ENCODE results near the gene RAB28.

- TF ChIP-seq CTCF (IDR thresholded peaks at IDR 0.05): no peak
- TF ChIP-seq POLR2A (IDR thresholded peaks at IDR 0.05): no peak
Observed at GRCh38 chr4:13530823-13531624, 46.9 kb upstream of the RAB28 start.

Data from lower leg skin (tissue), 3 donors.